ENCODE measurements around the gene VSTM4.

VSTM4 gene

GRCh38 chr10:49099046-49099445, 16.3 kb downstream of the VSTM4 start:
- no peak overlapping the region for H2AFZ ChIP-seq (ENCODE audit: low read depth, low read length)
- TF ChIP-seq, protein P1, sequence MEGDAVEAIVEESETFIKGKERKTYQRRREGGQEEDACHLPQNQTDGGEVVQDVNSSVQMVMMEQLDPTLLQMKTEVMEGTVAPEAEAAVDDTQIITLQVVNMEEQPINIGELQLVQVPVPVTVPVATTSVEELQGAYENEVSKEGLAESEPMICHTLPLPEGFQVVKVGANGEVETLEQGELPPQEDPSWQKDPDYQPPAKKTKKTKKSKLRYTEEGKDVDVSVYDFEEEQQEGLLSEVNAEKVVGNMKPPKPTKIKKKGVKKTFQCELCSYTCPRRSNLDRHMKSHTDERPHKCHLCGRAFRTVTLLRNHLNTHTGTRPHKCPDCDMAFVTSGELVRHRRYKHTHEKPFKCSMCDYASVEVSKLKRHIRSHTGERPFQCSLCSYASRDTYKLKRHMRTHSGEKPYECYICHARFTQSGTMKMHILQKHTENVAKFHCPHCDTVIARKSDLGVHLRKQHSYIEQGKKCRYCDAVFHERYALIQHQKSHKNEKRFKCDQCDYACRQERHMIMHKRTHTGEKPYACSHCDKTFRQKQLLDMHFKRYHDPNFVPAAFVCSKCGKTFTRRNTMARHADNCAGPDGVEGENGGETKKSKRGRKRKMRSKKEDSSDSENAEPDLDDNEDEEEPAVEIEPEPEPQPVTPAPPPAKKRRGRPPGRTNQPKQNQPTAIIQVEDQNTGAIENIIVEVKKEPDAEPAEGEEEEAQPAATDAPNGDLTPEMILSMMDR (IDR thresholded peaks at IDR 0.05; ENCODE audit: low read depth, low read length) = no peak
- TF ChIP-seq EZH2phosphoT487 (IDR thresholded peaks at IDR 0.05; ENCODE audit: low read depth) = no peak
- no peaks in the 10 kb centered on the region for H3K9me3 ChIP-seq (ENCODE audit: insufficient read depth, low read length)
- no peak overlapping the region for H3K9ac ChIP-seq (ENCODE audit: low read length)
- no peaks in the 10 kb centered on the region for H3K4me1 ChIP-seq (ENCODE audit: low read length)
- H3K27ac ChIP-seq (ENCODE audit: low read length) = no peak overlapping the region
- no peaks in the 10 kb centered on the region for H4K20me1 ChIP-seq (ENCODE audit: insufficient read depth, low read length)
- H3K79me2 ChIP-seq (ENCODE audit: low read length) = no peaks in the 10 kb centered on the region
- peaks cover 3% of the 10 kb centered on the region; the same call in 1 of the 2 replicates for H3K27me3 ChIP-seq (ENCODE audit: low read depth, low read length)
- no peaks in the 10 kb centered on the region for H3K36me3 ChIP-seq (replicated peaks; ENCODE audit: low read depth, low read length)
- no peak overlapping the region for H3K4me3 ChIP-seq (ENCODE audit: low read length)
- H3K4me2 ChIP-seq (ENCODE audit: low read length) = no peak overlapping the region

DNA sequence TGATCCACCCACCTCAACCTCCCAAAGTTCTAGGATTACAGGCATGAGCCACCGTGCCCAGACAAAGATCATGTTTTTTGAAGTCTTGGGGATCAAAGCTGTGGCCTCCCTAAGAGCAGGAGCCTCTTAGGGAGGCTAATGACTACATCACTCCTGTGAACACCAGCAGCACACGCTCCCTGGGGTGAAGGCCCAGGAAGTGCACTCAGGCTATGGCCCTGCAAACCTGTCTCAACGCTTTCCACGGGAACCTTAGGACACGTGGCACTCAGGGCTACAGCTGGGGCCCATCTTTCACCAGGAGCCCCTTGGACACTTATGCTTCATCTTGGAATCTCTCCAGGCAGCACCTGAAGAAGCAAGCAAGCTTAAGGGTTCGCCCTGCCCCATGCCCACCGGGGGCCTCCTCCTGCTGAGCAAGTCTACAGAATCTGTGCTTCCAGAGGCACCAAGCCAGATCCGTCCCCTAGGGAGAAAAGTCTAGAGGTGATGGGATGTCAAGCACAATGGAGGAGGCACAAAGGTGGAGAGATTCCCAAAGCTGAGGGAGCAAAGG, 18.4 kb downstream of the VSTM4 start:
- Histone ChIP-seq H4K20me1 (ENCODE audit: insufficient read depth, low read length) (no peaks in the 10 kb centered on the region), H3K4me1 (ENCODE audit: low read length) (no peaks in the 10 kb centered on the region), H3K36me3 (replicated peaks; ENCODE audit: low read depth, low read length) (no peaks in the 10 kb centered on the region), H3K27ac (ENCODE audit: low read length) (no peak overlapping the region), H3K27me3 (ENCODE audit: low read depth, low read length) (no peaks in the 10 kb centered on the region), H3K9ac (ENCODE audit: low read length) (no peak overlapping the region), H3K4me3 (ENCODE audit: low read length) (no peak overlapping the region), H2AFZ (ENCODE audit: low read depth, low read length) (no peak overlapping the region), H3K9me3 (ENCODE audit: insufficient read depth, low read length) (no peaks in the 10 kb centered on the region), H3K79me2 (ENCODE audit: low read length) (no peaks in the 10 kb centered on the region), H3K4me2 (ENCODE audit: low read length) (no peak overlapping the region)
- TF ChIP-seq, protein P1 (IDR thresholded peaks at IDR 0.05; ENCODE audit: low read depth, low read length) = no peak
- TF ChIP-seq EZH2phosphoT487 (IDR thresholded peaks at IDR 0.05; ENCODE audit: low read depth) = no peak

- Histone ChIP-seq H3K4me3 (ENCODE audit: low read length) (no peak overlapping the region), H3K4me1 (ENCODE audit: low read length) (no peaks in the 10 kb centered on the region), H3K4me2 (ENCODE audit: low read length) (no peak overlapping the region), H3K9me3 (ENCODE audit: insufficient read depth, low read length) (no peaks in the 10 kb centered on the region), H3K79me2 (ENCODE audit: low read length) (no peaks in the 10 kb centered on the region), H3K27ac (ENCODE audit: low read length) (no peak overlapping the region), H2AFZ (ENCODE audit: low read depth, low read length) (no peak overlapping the region), H3K27me3 (ENCODE audit: low read depth, low read length) (no peaks in the 10 kb centered on the region), H4K20me1 (ENCODE audit: insufficient read depth, low read length) (no peaks in the 10 kb centered on the region), H3K36me3 (replicated peaks; ENCODE audit: low read depth, low read length) (no peaks in the 10 kb centered on the region), H3K9ac (ENCODE audit: low read length) (no peak overlapping the region)
- TF ChIP-seq, protein P1 (IDR thresholded peaks at IDR 0.05; ENCODE audit: low read depth, low read length) = no peak
- TF ChIP-seq EZH2phosphoT487 (IDR thresholded peaks at IDR 0.05; ENCODE audit: low read depth) = no peak
Measured at GRCh38 chr10:49094646-49095045, 20.7 kb downstream of the VSTM4 start.

DNA sequence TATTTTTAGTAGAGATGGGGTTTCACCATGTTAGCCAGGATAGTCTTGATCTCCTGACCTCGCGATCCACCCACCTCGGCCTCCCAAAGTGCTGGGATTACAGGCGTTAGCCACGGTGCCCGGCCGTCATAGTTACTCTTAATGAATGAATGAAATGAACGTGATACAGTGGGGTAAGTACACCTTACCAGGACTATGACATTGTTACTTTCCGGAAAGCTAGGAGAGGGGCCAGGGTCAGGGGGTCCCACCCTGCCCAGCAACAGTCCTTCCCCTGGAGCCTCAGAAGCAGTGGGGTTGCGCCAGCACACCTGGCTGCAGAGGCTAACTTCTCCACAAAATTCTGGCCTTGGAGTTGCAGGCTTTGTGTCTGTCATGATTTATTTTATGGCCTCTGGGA, 21.4 kb downstream of the VSTM4 start:
- Histone ChIP-seq H3K79me2 (ENCODE audit: low read length) (no peaks in the 10 kb centered on the region), H3K4me2 (ENCODE audit: low read length) (no peak overlapping the region), H3K9me3 (ENCODE audit: insufficient read depth, low read length) (no peaks in the 10 kb centered on the region), H2AFZ (ENCODE audit: low read depth, low read length) (no peak overlapping the region), H3K9ac (ENCODE audit: low read length) (no peak overlapping the region), H3K27ac (ENCODE audit: low read length) (no peak overlapping the region), H3K4me3 (ENCODE audit: low read length) (no peak overlapping the region), H3K36me3 (replicated peaks; ENCODE audit: low read depth, low read length) (no peaks in the 10 kb centered on the region), H3K4me1 (ENCODE audit: low read length) (no peaks in the 10 kb centered on the region), H4K20me1 (ENCODE audit: insufficient read depth, low read length) (no peaks in the 10 kb centered on the region), H3K27me3 (ENCODE audit: low read depth, low read length) (no peaks in the 10 kb centered on the region)
- TF ChIP-seq, protein P1 (IDR thresholded peaks at IDR 0.05; ENCODE audit: low read depth, low read length) = no peak
- no peak for TF ChIP-seq EZH2phosphoT487 (IDR thresholded peaks at IDR 0.05; ENCODE audit: low read depth)

All from OCI-LY3 (cell line).